ENCODE results near the gene APBB3.

Gene APBB3

GRCh38 chr5:140553657-140554056, 10.7 kb downstream of the APBB3 start:
- DNase-seq: no peak

- no peak for DNase-seq
These were observed 12.5 kb downstream of the APBB3 start for GRCh38 chr5:140551872-140552271.

- no peak for DNase-seq
These were observed 14.0 kb downstream of the APBB3 start for GRCh38 chr5:140550147-140551079.

GRCh38 chr5:140549237-140550144, 14.9 kb downstream of the APBB3 start:
- DNase-seq: peak; percentile 79

GRCh38 chr5:140548791-140549190, 15.6 kb downstream of the APBB3 start:
- no peak for DNase-seq

GRCh38 chr5:140548300-140548688, 16.1 kb downstream of the APBB3 start:
- DNase-seq: no peak

- DNase-seq: peak; percentile 92
These were observed 16.7 kb downstream of the APBB3 start, which contains the start of gene EIF4EBP3 for GRCh38 chr5:140547508-140548299. Gene EIF4EBP3 (plus strand): TSS chr5:140547662. CDS start chr5:140547738, 76 bp downstream.

GRCh38 chr5:140546851-140547507, 17.4 kb downstream of the APBB3 start:
- DNase-seq: no peak

GRCh38 chr5:140545606-140546005, 18.8 kb downstream of the APBB3 start:
- no peak for DNase-seq

- DNase-seq: no peak
These were observed 19.4 kb downstream of the APBB3 start for GRCh38 chr5:140544986-140545385.

- DNase-seq: no peak
These were observed 21.4 kb downstream of the APBB3 start for GRCh38 chr5:140542972-140543371.

GRCh38 chr5:140540227-140540626, 24.2 kb downstream of the APBB3 start:
- no peak for DNase-seq

- no peak for DNase-seq
These were observed 40.4 kb downstream of the APBB3 start for GRCh38 chr5:140524003-140524402.

GRCh38 chr5:140513124-140513523, 51.3 kb downstream of the APBB3 start:
- no peak for DNase-seq

- no peak for DNase-seq
These were observed 54.5 kb downstream of the APBB3 start for GRCh38 chr5:140509898-140510297.

Data from hematopoietic multipotent progenitor cell treated with erythropoietin and hydrocortisone succinate and interleukin-3 and kit ligand, for 8 days (in vitro differentiated cells).